ENCODE results near the gene EXOSC5.
A peak's percentile ranks its signal among the peaks of the same experiment; 100 is the strongest.

Gene EXOSC5

GRCh38 chr19:41424335-41425173, 27.4 kb upstream of the EXOSC5 start:
- peak overlapping the region; percentile 16 for H3K4me3 ChIP-seq (ENCODE audit: low read depth, low read length)
- DNase-seq (ENCODE audit: low read depth): peak; percentile 69
- TF ChIP-seq POLR2A (IDR thresholded peaks at IDR 0.05; ENCODE audit: extremely low read depth, insufficient read length) (no peak), MYC (IDR thresholded peaks at IDR 0.05; ENCODE audit: low read depth, low read length) (no peak)
- TF ChIP-seq, protein P1, sequence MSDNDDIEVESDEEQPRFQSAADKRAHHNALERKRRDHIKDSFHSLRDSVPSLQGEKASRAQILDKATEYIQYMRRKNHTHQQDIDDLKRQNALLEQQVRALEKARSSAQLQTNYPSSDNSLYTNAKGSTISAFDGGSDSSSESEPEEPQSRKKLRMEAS (IDR thresholded peaks at IDR 0.05; ENCODE audit: low read depth, low read length): no peak

GRCh38 chr19:41422955-41423354, 25.8 kb upstream of the EXOSC5 start:
- TF ChIP-seq POLR2A (IDR thresholded peaks at IDR 0.05; ENCODE audit: extremely low read depth, insufficient read length) (no peak), MYC (IDR thresholded peaks at IDR 0.05; ENCODE audit: low read depth, low read length) (no peak)
- TF ChIP-seq, protein P2, sequence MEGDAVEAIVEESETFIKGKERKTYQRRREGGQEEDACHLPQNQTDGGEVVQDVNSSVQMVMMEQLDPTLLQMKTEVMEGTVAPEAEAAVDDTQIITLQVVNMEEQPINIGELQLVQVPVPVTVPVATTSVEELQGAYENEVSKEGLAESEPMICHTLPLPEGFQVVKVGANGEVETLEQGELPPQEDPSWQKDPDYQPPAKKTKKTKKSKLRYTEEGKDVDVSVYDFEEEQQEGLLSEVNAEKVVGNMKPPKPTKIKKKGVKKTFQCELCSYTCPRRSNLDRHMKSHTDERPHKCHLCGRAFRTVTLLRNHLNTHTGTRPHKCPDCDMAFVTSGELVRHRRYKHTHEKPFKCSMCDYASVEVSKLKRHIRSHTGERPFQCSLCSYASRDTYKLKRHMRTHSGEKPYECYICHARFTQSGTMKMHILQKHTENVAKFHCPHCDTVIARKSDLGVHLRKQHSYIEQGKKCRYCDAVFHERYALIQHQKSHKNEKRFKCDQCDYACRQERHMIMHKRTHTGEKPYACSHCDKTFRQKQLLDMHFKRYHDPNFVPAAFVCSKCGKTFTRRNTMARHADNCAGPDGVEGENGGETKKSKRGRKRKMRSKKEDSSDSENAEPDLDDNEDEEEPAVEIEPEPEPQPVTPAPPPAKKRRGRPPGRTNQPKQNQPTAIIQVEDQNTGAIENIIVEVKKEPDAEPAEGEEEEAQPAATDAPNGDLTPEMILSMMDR (IDR thresholded peaks at IDR 0.05; ENCODE audit: low read depth, low read length): no peak
- TF ChIP-seq, protein P1 (IDR thresholded peaks at IDR 0.05; ENCODE audit: low read depth, low read length): no peak
- no peak overlapping the region for H3K4me3 ChIP-seq (ENCODE audit: low read depth, low read length)
- DNase-seq (ENCODE audit: low read depth): no peak

DNA sequence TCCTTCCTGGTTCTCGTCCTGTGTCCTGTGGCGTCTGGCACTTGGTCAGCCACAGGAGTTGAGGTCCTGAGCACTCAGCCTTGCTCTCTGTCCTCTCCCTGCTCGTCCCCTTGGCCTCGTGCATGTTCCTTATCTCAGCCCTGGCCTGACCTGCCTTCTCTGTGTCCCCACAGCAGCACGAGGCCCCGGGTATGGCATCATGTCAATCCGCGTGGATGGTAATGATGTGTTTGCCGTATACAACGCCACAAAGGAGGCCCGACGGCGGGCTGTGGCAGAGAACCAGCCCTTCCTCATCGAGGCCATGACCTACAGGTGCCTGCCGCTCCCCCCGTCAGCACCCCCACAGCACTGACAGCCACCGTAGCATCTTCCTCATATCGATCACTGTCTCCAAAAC, 25.3 kb upstream of the EXOSC5 start:
- no peak for DNase-seq (ENCODE audit: low read depth)
- TF ChIP-seq, protein P2 (IDR thresholded peaks at IDR 0.05; ENCODE audit: low read depth, low read length): no peak
- TF ChIP-seq, protein P1 (IDR thresholded peaks at IDR 0.05; ENCODE audit: low read depth, low read length): no peak
- no peak for TF ChIP-seq MYC (IDR thresholded peaks at IDR 0.05; ENCODE audit: low read depth, low read length)
- no peak for TF ChIP-seq POLR2A (IDR thresholded peaks at IDR 0.05; ENCODE audit: extremely low read depth, insufficient read length)
- no peak overlapping the region for H3K4me3 ChIP-seq (ENCODE audit: low read depth, low read length)

DNA sequence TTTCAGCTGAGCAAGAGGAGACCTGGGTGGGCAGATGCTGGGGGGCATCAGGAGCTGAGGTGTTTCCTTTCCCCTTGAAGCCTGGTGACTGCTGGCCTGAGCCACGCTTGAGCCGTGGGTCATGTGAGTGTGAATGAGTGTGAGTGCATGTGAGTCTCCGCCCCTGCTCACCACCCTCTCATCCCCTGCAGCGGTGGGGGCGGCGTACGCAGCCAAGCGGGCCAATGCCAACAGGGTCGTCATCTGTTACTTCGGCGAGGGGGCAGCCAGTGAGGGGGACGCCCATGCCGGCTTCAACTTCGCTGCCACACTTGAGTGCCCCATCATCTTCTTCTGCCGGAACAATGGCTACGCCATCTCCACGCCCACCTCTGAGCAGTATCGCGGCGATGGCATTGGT, 24.8 kb upstream of the EXOSC5 start:
- no peak for DNase-seq (ENCODE audit: low read depth)
- no peak for TF ChIP-seq POLR2A (IDR thresholded peaks at IDR 0.05; ENCODE audit: extremely low read depth, insufficient read length)
- TF ChIP-seq, protein P2 (IDR thresholded peaks at IDR 0.05; ENCODE audit: low read depth, low read length): no peak
- TF ChIP-seq MYC (IDR thresholded peaks at IDR 0.05; ENCODE audit: low read depth, low read length): no peak
- TF ChIP-seq, protein P1 (IDR thresholded peaks at IDR 0.05; ENCODE audit: low read depth, low read length): no peak
- H3K4me3 ChIP-seq (ENCODE audit: low read depth, low read length): no peak overlapping the region

DNA sequence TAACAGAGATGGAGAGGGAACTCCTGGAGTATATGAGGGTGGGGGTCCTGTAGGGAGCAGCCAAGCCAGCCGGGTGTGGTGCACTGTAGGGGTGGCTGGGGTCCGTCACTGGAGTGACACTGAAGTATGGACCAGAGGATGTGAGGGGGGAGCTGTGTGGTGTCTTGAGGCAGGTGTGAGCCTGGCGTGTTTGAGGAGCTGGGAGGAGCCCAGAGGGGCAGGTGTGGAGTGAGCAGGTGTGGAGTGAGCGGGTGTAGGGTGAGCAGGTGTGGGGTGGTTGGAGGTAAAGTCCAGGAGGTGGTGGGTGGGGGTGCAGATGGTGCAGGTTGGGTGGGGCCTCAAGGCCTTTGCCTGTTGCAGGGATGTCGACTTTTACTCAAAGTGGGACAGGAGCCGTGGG, 24.2 kb upstream of the EXOSC5 start:
- no peak for DNase-seq (ENCODE audit: low read depth)
- TF ChIP-seq POLR2A (IDR thresholded peaks at IDR 0.05; ENCODE audit: extremely low read depth, insufficient read length) (no peak), MYC (IDR thresholded peaks at IDR 0.05; ENCODE audit: low read depth, low read length) (no peak)
- TF ChIP-seq, protein P1 (IDR thresholded peaks at IDR 0.05; ENCODE audit: low read depth, low read length): no peak
- TF ChIP-seq, protein P2 (IDR thresholded peaks at IDR 0.05; ENCODE audit: low read depth, low read length): no peak
- no peak overlapping the region for H3K4me3 ChIP-seq (ENCODE audit: low read depth, low read length)
